NCI-H526 (cell line): ENCODE measurements around the gene FHIP1A.

ENCODE experiments used
- DNase-seq, 2 experiments: peaks; one replicate each; lab custom pipeline; 2025; lab: John Stamatoyannopoulos, UW

The FHIP1A gene

GRCh38 chr4:151455212-151455611 lies 46.2 kb downstream of the FHIP1A start:
- DNase-seq, result no peak

DNA sequence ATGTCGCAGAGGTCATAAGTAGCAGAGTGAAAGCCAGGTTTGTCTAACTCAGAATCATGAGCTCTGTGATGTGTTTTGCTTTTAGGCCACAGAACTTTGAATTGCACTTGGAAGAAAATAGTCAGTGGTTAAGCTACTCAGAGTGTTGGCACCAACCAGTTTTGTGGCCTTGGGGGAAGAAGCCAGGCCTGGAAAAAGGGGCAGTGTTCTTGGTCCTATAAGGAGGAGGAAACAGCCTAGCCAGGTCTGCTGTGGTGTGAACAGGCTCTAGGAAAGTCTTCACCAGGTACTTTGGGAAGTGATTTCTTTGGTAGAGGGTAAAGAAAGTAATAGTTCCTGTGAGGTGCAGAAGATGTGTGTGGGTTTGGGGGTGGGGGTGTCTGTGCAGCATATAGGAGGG lies 49.2 kb downstream of the FHIP1A start:
- no peak for DNase-seq
